IPS DF 19.7 (cell line): ENCODE measurements around the gene DUS1L.

ENCODE experiments used
- DNase-seq: peaks from one replicate; pipeline ENCODE4 v3.0.0-alpha.2; 2013; ENCODE audit warnings: low read depth, low spot score

The DUS1L gene

GRCh38 chr17:82076018-82076784 is 10.6 kb upstream of the DUS1L start:
- DNase-seq, result no peak

- no peak for DNase-seq
Observed at GRCh38 chr17:82073446-82073845, 7.8 kb upstream of the DUS1L start.

DNA sequence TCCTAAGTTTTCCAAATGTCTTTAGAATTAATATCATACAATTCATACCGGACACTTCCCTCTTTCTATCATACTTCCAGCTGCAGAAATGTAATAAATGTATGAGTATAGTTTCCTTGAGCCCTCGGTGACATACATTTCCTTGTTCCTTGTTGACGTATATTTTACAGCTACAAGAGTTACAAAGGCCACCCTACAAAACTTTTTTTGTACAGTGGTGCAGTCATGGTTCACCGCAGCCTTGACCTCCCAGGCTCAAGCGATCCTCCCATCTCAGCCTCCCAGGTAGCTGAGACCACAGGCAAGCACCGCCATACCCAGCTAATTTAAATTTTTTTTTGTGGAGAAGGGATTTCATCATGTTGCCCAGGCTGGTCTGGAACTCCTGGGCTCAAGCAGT is 7.2 kb upstream of the DUS1L start:
- no peak for DNase-seq

DNA sequence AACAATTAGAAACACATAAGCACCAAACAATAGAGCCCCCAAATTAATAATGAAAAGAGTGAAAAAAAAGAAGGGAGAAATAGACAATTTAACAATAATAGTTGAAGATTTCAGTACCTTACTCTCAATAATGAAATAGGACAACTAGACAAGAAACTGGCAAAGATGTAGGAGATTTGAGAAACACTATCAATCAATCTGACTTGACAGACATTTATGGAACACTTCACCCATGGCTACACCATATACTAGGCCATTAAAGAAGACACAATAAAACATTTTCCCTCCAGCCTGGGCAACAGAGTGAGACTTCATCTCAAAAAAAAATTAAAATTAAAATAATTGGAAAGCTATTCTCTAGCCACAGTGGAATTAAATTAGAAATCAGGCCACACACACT is 5.0 kb upstream of the DUS1L start:
- no peak for DNase-seq

DNA sequence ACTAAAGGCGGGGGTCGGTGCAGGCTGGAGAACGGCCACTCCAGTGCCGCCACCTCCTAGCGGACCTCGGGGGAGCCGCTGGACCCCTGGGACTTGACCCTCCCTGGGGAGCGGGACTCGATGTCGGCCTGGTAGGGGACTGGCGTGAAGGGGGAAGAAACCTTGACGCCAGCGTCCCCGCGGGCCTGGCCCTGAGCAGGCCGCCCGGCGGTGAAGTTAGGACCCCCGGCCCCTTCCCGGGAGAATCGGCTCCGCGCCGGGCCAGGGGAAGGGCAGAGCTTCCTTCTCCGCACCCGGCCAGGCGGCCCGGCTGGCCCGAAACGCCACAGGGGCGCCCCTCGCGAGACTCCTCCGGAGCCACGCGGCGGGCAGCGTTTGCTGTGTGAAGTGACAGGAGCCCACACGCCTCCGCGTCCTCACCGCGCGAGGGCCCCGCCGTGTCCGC is 389 bp downstream of the DUS1L start:
- DNase-seq, result no peak

DNA sequence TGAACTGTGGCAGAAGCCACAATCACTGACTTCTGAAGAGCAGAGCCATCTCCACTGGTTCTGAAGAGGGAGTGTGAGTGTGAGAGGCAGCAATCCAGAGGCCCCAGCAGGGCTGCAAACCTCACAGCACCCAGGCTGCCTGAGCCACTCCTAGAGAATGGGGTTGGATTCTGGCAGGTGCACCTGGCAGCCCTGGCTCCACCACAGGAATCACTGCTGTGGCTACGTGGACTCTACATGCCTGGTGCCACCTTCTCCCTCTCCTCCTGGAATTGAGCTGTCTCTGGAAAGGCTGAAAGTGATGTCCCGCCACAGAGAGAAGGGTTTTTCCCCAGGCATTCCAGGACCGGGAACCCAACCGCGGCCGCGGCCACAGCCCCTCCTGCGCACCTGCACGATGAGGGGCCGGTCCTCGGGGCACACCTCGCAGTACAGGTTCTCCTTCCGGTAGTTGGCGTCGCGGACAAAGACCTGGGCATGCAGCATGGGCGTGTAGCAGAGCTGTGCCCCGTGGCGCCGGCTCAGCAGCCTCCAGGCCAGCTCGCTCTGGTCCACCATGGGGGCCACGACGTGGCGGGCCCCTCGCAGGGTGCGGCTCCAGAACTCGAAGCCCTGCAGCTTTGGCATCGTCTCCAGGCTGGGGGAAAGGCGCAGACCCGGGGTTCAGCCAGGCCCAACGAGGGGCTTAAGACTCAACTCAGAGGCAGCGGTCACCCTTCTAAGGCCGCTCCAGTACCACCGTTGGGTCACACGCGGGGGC is 991 bp downstream of the DUS1L start:
- no peak for DNase-seq

DNA sequence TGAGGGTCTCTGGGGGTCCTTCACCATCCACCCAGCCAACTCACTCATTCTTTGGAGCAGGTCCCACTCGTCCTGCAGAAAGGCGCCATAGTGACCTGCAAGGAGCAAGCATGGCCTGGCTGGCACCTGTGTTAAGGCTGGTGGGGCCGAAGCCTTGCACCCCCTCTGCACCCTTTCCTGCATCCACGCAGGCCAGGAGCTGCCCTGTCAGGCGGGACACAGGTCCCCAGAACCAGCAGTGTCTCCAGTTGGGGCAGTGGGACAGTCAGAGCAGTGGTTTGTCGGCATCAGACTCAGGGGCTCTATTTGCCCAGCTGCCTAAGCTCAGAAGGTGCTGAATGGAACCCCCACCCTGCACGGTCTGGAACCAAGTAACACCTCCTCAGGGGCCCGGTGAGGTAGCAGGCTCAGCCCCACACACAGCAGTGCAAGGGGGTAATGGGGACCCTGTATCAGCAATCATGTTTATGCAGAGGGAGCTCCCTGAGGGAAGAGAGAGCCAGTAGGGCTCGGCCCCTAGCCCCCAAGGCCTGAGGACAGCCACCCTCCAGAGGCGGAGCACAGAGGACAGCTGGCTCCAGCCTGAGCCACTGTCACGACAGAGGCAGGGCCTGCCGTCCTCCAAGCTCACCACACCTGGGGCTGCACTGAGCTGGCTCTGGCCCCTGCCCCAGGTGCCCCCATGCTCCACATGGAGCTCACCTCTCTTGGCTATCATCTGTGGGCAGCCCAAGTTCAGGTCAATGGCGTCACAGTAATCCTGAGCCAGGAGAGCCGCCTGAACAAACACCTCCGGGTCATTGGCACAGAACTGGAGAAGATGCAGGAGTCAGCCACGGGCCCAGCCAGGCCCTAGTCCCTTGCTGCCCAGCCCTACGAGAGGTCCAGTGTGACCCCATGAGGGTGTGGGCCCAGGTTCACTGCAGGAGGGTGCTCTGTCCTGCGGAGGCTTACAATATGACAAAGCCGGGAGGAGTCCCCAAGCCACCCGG is 1.9 kb downstream of the DUS1L start:
- DNase-seq, result no peak

DNA sequence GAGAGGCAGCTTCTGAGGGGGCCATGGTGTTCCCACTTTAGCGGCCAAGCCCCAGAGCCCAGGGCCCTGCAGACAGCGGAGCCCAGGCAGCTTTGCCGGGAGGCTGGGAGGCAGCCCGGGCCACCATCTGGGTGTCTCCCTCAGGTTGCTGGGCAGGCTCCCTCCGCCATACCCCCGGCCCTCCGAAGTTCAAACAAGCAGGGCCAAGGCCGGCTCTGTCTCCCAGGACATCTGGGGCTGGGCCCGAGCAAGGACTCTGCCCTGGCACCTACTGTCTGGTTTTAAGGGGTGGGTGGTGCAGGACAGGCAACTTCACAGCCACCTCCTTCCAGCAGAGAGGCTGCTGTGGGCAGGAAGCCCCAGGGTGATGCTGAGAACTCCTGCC is 2.6 kb downstream of the DUS1L start:
- DNase-seq, result no peak

GRCh38 chr17:82062076-82062983 is 3.3 kb downstream of the DUS1L start:
- DNase-seq, result no peak

- no peak for DNase-seq
Observed at GRCh38 chr17:82061047-82061925, 4.3 kb downstream of the DUS1L start.

DNA sequence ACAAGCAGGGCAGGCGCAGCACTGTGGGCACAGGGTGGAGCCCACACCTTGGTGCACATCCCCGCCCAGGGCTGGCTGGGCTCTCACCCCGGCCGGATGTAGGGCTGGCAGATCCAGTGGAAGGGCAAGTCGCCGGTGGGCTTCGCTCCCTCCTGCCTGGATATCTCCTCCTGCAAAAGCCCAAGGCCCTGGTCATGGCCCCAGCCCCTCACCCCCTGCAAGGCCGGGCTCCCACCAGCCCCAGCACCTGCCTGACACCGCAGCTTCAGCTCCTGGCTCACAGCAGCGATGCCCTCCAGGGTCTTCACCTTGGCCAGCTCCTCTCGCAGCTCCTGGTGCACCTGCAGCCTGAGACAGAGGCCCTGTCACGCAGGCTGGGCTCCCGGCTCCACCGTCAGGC is 5.0 kb downstream of the DUS1L start:
- DNase-seq, result no peak

DNA sequence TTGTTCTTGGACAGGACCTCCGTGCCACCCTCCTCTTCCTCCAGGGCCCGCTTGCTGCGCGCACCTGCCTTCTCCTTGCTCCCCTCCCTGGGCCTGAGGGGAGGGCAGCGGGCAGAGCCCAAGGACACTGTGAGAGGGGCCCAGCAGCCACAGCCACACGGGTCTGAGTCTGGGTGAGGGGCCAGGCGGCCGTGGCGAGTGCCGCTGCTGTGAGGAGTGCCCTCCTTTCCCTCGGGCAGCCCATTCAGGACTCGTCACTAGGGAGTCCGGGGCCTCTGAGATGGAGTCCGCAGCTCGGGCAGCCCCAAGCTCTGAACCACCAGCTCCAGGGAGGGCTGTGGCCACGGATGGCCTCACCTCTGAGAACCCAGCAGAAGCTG is 5.6 kb downstream of the DUS1L start:
- no peak for DNase-seq

DNA sequence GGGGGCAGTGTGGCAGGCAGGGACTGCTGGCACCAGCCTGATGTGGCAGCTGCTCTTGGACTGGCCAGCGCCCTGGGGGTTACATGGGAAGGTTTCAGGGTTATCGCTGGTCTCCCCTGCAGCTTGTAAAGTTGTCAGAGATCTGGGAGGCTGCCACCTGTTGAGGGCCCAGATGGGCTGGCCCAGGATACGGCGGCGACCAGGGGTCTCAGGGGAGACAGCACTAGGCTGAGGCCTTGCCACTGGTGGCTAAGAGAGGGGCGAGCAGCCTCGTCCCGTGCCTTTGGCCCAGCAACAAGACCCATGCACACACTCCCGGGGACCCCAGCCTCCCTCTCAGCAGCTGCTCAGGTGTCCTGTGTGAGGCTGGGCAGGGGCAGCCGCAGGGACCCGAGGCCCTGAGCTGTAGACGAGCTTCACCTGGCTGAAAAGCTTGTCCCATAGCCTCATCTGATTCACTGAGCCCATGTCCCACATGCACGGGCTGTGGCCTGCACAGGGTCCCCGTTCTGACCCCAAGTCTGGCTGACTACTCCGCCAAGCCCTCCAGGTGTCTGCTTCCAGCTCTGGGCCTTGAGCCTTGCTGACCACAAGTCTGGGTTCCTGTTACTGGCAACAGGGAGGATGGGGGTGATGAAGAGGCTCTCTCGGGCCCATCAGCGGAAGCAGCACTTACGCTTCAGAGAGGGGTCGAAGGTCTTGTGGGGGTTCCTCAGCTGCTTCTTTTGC is 6.2 kb downstream of the DUS1L start:
- no peak for DNase-seq

DNA sequence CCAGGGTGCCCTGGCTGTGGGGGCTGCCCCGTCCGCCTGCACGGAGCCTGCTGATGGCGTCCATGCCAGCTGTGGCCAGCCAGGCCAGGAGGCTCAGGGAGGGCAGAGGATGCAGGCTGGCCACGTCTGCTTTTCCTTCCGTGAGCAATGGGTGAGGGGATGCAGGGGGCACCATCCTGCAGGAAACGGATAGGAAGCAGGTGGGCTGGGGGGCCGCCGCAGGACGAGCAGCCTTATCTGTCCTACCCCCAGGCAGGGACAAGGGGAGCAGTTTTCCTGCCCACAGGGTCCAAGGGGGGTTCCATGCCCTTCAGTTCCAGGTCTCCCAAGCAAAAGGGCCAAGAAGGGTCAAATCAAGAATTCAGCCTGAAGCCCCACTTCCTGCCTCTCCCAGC is 6.8 kb downstream of the DUS1L start:
- DNase-seq, result no peak

- no peak for DNase-seq
Observed at GRCh38 chr17:82058230-82058854, 7.3 kb downstream of the DUS1L start.

- DNase-seq, result no peak
Observed at GRCh38 chr17:82056729-82057621, 8.6 kb downstream of the DUS1L start.

DNA sequence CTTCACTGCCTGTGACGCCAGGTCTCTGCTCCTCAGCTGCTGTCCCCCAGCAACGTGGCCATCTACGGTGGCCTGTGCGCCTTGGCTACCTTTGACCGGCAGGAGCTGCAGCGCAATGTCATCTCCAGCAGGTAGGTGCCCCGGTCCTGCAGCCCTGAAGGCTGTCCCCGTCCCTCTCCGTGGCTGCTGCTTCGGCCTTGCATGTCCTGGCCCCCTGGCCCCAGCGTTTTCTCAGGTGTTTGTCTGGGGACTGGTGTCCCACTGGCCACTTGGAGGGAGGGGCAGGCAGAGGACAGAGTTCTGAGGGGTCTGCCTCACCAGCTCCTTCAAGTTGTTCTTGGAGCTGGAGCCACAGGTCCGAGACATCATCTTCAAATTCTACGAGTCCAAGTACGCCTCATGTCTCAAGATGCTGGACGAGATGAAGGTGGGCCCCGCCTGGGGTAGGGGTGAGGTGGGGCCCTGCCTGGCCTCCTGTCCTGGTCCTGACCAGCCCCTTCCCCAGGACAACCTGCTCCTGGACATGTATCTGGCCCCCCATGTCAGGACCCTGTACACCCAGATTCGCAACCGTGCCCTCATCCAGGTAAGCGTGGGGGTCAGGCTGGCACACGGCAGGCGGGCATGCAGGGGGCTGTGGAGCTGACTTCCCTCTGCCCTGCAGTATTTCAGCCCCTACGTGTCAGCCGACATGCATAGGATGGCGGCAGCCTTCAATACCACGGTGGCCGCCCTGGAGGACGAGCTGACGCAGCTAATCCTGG is 9.5 kb downstream of the DUS1L start:
- no peak for DNase-seq
